Stimulated activated naive CD4-positive, alpha-beta T cell (primary cell): ENCODE data around the gene CFAP52.
"Not testable (repeated sequence)": the region's sequence is repeated elsewhere in the genome, so short reads cannot be mapped to it uniquely, and the experiment has no call there.

ENCODE experiments used
- DNase-seq, 6 experiments: peaks; one replicate each; lab custom pipeline; 2025; lab: John Stamatoyannopoulos, UW

The CFAP52 gene

DNA sequence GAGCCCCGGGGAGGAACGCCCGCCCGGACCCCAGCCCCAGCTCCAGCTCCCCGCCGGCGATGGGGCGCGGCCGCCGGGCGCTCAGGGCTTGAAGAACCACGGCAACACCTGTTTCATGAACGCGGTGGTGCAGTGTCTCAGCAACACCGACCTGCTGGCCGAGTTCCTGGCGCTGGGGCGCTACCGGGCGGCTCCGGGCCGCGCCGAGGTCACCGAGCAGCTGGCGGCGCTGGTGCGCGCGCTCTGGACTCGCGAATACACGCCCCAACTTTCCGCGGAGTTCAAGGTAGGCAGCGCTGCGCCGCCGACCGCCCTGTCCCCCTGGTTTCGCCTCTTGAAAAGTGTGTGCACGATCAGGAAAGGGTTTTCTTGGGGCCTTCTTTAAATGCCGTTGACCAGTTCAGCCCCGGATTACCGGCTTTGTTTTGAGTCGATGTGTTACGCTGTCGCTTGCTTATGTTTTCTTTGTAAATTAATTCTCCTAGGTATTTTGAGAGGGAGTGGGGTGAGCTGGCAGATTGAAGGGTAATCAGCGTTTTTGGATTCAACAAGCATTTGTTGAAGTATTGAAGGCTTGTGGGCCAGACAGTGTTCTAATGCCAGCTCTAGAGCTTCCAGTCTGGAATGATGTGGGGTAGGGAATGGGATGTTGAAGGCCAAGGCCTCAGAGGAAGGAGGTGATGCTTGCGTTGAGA is 69.6 kb downstream of the CFAP52 start:
- no peak for DNase-seq

DNA sequence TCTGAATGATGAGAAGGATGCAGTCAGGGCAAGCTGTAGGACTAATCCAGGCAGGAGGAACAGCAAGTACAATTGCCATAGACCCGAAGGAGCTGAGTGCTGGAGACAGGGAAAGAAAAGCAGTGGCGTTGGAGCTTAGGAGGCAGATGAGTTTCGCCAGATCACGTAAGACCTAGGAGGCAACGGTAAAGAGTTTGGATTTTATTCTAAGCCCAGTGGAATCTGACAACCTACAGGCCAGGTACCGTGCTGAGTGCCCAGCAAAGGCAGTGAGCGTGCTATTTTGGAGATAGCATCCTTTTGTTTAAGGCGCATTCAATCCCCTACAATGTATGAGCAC is 70.1 kb downstream of the CFAP52 start:
- no peak for DNase-seq

DNA sequence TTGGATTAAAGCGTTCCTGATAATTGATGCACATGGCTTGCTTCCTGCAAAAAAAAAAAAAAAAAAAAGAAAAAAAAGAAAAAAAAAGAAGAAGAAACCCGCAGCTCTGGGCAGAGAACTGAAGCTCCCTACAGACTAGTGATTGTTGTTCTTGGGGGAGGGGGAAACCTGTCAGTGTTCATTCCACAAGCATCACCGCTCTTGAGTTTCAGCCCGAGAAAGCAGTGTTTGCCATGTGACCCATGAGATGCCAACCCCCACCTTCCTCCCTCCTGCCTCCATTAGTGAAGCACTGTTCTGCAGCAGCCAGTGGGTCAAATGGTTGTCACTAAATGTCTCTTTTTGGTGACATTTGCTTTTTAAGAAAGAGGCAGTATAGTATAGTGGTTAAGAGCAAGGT is 70.6 kb downstream of the CFAP52 start:
- DNase-seq: no peak

DNA sequence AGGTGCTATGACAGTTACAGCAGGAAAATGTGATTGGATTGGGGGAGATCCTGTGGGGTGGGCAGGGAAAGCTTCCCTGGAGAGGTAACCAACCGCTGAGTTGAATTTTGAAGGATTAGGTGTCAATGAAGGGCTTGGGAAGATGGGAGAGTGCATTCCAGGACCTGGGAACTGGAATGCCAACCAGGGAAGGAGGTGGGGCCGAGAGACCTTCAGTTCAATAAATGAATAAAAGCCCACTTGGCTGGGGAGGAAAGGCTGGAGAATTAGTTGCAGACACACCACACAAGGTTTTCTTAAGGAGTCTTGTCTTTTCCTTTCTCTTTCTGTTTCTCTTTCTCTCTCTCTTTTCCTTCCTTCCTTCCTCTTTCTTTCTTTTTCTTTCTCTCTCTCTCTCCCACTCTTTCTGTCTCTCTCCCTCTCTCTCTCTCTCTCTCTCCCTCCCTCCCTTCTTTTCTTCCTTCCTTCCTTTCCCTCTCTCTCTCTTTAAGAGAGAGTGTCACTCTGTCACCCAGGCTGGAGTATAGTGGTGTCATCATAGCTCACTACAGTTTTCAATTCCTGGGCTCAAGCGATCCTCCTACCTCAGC is 72.2 kb downstream of the CFAP52 start:
- no peak for DNase-seq

DNA sequence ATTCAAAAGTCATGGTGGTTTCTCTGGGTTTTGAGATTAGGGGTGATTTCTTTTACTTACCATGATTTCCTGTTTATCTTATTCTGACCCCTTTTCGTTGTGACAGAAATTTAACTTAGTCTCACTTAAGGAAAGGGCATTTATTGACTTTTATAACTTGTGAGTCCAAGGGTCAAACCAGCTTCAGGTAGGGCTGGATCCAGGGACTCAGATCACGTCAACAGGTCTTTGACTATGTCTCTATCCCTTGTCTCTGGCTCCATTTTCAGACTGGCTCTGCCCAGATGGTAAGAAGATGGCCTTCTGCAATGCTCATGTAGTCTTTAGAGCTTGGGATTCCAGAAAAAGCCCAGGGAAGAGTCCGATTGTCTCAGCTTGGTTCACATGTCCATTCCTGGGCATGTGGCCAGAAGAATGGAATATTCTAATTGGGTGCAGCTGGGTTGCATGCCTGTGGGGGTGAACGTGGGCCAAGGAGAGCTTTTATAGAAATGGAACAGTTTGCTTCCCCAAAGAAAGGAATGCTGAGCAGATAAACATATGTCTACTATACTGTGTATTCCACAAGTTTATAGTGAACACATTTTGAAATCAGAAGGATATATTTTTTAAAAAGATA is 82.3 kb downstream of the CFAP52 start:
- no peak for DNase-seq

DNA sequence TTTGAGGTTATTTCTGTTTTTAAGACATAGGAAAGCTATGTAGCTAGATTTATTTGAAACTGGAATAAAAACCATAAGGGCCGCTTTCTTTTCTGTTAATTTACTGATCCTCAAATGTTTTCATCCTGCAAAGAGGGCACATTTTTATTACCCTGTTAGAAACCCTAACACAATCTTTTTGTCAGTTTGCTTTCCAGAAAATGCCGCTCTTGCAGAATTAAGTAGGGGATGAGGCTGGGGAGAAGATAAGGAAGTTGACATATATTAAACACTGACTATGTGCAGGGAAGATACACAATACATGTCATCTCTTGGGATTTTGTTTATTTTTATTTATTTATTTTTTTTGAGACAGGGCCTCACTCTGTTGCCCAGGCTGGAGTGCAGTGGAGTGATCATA is 84.6 kb downstream of the CFAP52 start:
- no peak for DNase-seq

DNA sequence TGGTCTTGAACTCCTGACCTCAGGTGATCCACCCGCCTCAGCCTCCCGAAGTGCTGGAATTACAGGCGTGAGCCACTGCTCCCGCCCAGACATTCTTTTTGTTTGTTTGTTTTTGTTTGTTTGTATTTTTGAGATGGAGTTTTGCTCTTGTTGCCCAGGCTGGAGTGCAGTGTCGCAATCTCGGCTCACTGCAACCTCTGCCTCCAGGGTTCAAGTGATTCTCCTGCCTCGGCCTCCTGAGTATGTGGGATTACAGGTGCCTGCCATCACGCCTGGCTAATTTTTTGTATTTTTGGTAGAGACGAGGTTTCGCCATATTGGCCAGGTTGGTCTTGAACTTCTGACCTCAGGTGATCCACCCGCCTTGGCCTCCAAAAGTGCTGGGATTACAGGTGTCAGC is 87.1 kb downstream of the CFAP52 start:
- not testable (repeated sequence) for DNase-seq

DNA sequence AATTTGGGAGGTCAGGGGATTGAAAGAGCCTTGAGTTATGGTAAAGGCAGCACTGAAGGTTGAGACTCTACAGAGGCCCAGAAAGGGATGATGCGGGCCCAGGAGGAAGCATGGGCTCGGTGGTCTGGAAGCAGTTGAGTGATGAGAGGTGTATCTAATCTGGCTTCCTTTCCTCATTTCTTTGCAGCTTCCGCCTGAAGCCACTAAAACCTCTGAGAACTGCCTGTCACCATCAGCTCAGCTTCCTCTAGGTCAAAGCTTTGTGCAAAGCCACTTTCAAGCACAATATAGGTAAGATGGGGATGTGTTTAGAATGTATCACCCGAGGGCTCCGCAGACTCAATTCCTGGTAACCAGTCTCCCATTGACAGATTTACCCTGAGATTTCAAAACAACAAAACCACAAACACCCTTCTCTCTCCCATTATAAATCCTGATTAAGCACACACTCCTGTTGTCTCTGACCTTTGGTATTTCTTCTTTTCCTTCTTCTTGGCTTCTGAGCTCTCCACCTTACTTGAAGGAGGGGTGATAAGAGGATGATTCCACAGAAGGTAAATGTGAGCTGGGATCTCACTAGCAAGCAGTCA is 90.1 kb downstream of the CFAP52 start:
- no peak for DNase-seq

DNA sequence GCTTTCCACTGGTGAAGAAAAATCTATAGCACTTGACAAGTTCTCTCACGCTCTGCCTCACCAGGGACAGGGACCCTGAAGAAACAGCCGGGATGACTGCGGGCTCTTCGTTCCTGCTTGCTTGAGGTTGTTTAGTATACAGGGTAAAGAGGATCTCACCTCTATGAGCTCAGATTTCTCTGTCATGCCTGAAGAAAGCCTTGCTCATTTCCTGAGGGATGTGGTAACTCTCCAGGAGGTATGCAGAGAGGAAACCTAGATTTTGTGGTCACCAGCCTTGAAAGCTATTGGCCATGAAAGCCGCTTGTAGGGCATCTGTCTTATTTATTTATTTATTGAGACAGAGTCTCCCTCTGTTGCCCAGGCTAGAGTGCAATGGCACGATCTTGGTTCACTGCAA is 92.1 kb downstream of the CFAP52 start:
- no peak for DNase-seq

DNA sequence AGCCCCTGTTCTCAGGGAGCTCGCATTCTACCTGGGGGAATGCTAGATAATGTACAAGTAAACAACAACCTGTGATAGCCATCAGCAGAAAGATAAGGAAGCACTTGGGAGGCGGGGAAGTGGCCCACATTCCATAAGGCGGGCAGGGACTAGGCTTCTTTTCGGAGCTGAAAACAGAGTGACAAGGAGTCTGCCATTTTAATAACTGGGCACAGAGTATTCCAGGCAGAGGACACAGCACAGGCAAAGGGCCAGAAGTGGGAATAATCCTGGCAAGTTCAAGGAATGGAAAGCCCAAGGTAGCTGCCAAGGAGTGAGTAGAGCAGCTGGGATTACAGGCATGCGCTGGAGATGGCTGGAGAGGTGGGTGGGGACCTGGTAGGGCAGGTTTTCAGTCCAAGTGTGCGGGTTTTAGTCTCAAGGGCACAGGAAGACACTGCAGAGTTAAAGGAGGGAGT is 93.1 kb downstream of the CFAP52 start:
- DNase-seq: no peak

DNA sequence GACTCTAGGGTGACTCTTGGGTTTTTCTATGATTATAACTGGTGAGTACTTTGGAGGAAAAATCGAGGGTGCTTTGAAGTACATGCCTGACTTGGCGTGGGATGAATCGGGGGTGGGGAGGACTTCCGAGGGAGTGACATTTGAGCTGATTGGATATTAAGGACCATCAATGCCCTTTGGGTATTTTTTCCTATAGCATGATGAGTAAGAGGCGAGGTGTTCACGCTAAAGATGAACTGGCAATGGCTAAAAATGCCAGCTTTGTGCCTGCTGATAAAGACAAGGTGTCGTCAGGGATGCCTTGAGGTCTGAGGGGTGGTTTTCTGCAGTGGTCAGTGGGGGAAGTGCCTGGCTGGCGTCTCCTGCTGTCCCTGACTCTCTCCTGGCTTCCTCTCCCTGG is 94.2 kb downstream of the CFAP52 start:
- DNase-seq: no peak

DNA sequence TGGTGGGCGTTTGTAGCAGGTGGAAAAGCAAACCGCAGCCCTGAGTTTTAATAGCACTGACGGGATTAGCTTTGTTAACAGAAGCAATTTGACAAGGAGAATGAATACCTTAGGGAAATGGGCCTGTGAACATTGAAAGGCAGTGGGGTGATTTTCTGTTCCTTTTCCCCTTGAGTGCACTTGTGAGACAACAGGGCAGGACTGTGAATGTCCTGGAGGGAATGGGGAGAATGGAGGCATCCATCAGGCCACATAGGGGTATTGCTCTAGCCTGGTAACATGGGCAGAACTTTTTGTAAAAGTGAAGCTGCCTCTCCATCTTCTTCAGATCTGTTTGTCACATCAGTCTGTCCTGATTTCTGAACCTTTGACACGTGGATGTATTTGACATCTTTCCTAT is 95.1 kb downstream of the CFAP52 start:
- DNase-seq: no peak

DNA sequence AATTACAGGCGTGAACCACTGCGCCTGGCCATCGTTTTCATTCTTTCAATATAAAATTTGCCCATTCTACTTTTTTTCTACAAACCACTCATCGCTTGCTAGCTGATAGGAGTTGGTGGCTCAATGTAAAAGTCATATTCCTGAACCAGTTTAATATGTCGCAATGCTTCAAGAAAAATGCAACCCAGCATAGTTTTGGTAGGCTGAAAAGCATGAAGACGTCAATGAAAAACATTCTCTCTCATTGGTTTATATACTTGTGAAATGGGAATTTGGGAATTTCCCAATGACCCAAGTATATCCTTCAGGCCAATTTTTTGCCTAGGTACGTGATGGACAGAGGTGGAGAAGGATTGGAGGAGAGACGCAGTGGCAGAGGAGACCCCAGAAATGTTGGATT is 95.8 kb downstream of the CFAP52 start:
- DNase-seq: no peak

DNA sequence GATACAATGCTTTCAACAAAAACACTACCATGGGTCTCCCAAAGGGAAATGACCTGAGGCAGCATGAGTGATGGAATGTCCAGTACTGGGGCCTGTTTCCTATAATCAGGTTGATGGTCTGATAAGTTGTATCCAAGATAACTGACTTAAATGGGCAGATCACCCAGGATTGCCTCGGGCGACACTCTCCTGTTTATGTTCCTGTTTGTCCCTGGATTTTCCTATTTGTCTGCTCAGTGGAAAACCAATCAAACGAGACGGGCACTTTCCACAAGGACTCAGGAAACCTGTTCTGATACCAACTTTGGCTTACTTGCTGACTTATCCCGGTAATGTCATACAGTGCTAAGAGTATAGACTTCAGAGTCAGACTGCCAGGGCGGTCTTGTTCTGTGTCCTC is 96.2 kb downstream of the CFAP52 start:
- no peak for DNase-seq

DNA sequence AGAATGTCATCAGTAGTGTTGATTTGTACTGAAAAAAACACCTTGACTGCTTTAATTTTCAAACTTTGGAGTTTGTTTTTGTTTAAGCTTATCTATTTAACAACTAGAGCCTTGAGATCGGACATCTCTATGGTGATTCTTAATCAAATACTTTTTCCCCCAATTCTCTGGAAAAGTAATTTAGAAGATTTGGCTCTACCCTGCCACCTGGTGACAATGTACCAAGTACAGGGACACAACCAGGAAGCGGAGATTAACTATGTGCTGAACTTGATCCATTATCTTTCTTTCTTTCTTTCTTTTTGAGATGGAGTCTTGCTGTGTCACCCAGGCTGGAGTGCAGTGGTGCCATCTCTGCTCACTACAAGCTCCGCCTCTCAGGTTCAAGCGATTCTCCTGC is 99.6 kb downstream of the CFAP52 start:
- DNase-seq: no peak

DNA sequence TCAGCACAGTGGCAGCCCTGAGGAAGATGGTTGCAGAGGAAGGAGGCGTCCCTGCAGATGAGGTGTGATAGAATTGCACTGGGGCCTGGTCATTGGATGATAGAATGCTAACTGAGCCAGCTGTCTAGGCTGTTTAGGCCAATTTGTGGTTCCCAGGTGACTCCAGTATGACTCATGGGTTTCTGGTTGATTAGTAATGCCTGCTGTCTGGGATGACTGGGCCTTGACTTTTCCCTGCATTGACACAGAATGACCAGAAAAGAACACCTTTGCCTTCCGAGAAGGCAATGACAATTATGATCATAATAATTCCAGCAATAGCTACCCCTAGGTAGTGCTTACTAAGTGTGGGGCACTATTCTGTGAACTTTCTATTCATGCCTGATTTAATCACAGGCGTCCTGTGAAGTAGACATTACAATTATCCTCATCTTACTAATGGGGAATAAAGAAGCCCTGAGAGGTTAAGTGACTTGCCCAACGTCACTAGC is 100.4 kb downstream of the CFAP52 start:
- no peak for DNase-seq

DNA sequence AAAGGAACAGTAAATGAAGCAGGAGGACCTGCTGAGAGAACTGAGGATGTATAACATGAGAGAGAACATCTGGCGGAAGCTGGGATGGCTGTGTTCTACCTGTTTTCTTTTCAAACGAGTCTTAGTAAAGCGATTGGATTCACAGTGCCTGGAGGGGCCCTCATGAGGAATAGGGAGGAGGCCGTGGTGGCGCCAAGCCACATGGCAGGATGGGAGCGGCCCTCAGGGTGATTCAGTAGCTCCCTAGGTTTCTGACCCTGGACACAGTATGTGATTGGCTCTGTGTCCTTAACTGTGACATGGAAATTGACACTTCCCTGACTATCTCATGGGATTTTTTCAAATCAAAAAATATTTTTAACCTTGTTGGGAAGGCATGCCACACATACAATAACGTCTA is 101.0 kb downstream of the CFAP52 start:
- DNase-seq: no peak

DNA sequence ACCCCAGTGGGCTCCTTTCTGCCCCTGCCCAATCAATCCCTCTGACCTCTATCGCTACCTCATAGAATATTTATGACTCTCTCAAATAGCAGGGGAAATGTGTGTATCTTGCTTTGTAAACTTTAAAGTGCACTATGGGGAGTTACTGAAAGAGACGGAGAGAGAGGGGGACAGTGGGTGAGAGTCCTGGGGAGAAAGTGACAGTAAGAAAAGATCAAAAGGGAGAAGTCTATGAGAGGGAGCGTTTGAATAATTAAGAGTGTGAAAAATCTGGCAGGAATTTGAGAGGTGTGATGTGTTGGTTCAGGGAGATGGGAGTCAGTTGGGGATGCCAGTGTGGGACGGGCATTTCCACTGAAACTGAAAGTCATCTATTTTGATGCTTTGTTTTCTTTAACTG is 101.5 kb downstream of the CFAP52 start:
- DNase-seq: no peak

DNA sequence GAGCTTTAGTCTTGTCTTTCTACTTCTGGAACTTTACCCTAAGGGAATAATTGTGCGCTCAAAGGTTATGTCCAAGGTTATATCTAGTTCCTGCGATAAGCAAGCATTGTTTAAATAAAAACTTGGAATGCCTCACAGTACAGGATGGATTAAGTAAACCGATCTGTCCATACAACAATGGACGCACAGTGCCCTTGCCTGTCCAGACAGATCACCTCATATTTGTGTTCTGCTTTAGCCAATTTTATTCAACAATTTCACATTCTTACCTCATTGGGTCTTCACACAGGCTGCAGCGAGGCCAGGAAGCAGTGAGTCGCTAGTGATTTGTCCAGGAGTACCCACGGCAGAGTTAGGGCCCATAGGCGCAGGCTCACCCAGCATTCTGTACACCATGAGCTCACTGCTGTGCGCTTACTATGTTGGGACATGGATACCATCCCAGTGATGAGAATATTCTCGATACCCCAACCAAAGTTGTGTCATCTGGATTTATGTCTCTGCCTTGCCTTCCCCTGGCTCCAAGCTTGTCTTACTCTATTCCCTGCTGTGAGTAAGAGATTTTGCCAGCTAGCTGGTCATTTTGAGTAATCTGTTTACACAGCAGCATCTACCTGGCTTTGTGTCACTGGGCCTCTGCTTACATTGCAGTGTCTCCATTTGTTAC is 108.6 kb downstream of the CFAP52 start:
- no peak for DNase-seq
